ENCODE results near the gene GDPD1.

The GDPD1 gene

GRCh38 chr17:59311051-59311468 lies 90.7 kb downstream of the GDPD1 start (continued):
- no peak for TF ChIP-seq TSHZ1 (tag by site-specific recombination; IDR thresholded peaks at IDR 0.05; ENCODE audit: borderline replicate concordance)
- no peak for TF ChIP-seq BCL11B (tag by site-specific recombination; IDR thresholded peaks at IDR 0.05; ENCODE audit: low read depth)
- no peak for TF ChIP-seq ZNF792 (tag by site-specific recombination; IDR thresholded peaks at IDR 0.05)
- TF ChIP-seq ZXDB (tag by site-specific recombination; IDR thresholded peaks at IDR 0.05) = no peak
- 0 out of 2 replicates have a peak, but pooled peaks have one; percentile 57 for TF ChIP-seq ZNF561 (tag by site-specific recombination; IDR thresholded peaks at IDR 0.05; ENCODE audit: borderline replicate concordance)
- TF ChIP-seq ZNF184 (tag by site-specific recombination; IDR thresholded peaks at IDR 0.05) = 0 out of 2 replicates have a peak, but pooled peaks have one; percentile 17
- no peak for TF ChIP-seq SP2 (tag by site-specific recombination; IDR thresholded peaks at IDR 0.05)
- TF ChIP-seq ZBTB48 (tag by site-specific recombination; IDR thresholded peaks at IDR 0.05) = 0 out of 2 replicates have a peak, but pooled peaks have one; percentile 30
- 0 out of 2 replicates have a peak, but pooled peaks have one; percentile 15 for TF ChIP-seq SP3 (tag by site-specific recombination; IDR thresholded peaks at IDR 0.05)
- no peak for TF ChIP-seq GFI1B (tag by site-specific recombination; IDR thresholded peaks at IDR 0.05)
- no peak for TF ChIP-seq ZNF302 (tag by site-specific recombination; IDR thresholded peaks at IDR 0.05; ENCODE audit: low read depth)
- TF ChIP-seq ZNF266 (tag by site-specific recombination; IDR thresholded peaks at IDR 0.05; ENCODE audit: low read depth) = no peak
- TF ChIP-seq ZNF140 (tag by site-specific recombination; IDR thresholded peaks at IDR 0.05) = no peak
- no peak for TF ChIP-seq ZNF449 (tag by site-specific recombination; IDR thresholded peaks at IDR 0.05)
- TF ChIP-seq ZNF530 (tag by site-specific recombination; IDR thresholded peaks at IDR 0.05; ENCODE audit: low read depth) = no peak
- TF ChIP-seq ZNF114 (tag by site-specific recombination; IDR thresholded peaks at IDR 0.05) = no peak
- no peak for TF ChIP-seq ZNF426 (tag by site-specific recombination; IDR thresholded peaks at IDR 0.05)
- no peak for TF ChIP-seq ZNF514 (tag by site-specific recombination; IDR thresholded peaks at IDR 0.05)
- 0 out of 2 replicates have a peak, but pooled peaks have one; percentile 13 for TF ChIP-seq KLF17 (tag by site-specific recombination; IDR thresholded peaks at IDR 0.05)
- TF ChIP-seq PRDM1 (tag by site-specific recombination; IDR thresholded peaks at IDR 0.05) = 0 out of 2 replicates have a peak, but pooled peaks have one; percentile 10
- no peak for TF ChIP-seq KLF9 (tag by site-specific recombination; IDR thresholded peaks at IDR 0.05; ENCODE audit: low read depth)
- no peak for TF ChIP-seq ZNF175 (tag by site-specific recombination; IDR thresholded peaks at IDR 0.05)
- 0 out of 2 replicates have a peak, but pooled peaks have one; percentile 14 for TF ChIP-seq SP7 (tag by site-specific recombination; IDR thresholded peaks at IDR 0.05)
- no peak for TF ChIP-seq ZNF629 (tag by site-specific recombination; IDR thresholded peaks at IDR 0.05)
